HL-60 (cell line): ENCODE measurements around the gene NEUROD6.

Experiments
- DNase-seq, 2 experiments: peaks; one replicate each; pipeline ENCODE4 v3.0.0-alpha.2; 2010 to 2020; ENCODE audit warnings: low read depth in 1 of 2, low spot score in 1 of 2
- H3K27ac ChIP-seq: fragments of 250-450 bp; sonication (Bioruptor Pico); replicated peaks from 2 replicates; pipeline ENCODE4 v1.5.1; 2020; ENCODE audit warnings: mild to moderate bottlenecking, moderate library complexity
- H3K27me3 ChIP-seq: fragments of 250-450 bp; sonication (Bioruptor Pico); 2 replicates; pipeline ENCODE4 v1.5.1; 2021; ENCODE audit warnings: mild to moderate bottlenecking, moderate library complexity; ENCODE audit not compliant: insufficient read depth, poor library complexity, severe bottlenecking
- H3K4me3 ChIP-seq: replicated peaks from 2 replicates; pipeline ENCODE4 v1.5.1; 2011; ENCODE audit warnings: mild to moderate bottlenecking, control low read depth, low read length; ENCODE audit not compliant: insufficient read depth
- CTCF ChIP-seq: IDR thresholded peaks from one replicate; pipeline ENCODE4 v1.5.1; 2011; ENCODE audit warnings: low read length, control low read depth, inconsistent platforms; ENCODE audit not compliant: insufficient read depth
- GABPA ChIP-seq: IDR thresholded peaks from 2 replicates; pipeline ENCODE4 v1.6.1; 2012; ENCODE audit warnings: low read depth
- POLR2AphosphoS5 ChIP-seq: IDR thresholded peaks from 2 replicates; pipeline ENCODE4 v1.6.1; 2012; ENCODE audit warnings: low read depth
- SPI1 ChIP-seq: IDR thresholded peaks from 2 replicates; pipeline ENCODE4 v1.6.1; 2012; ENCODE audit warnings: low read depth, mild to moderate bottlenecking, borderline replicate concordance
- TF ChIP-seq, protein P1 (sequence below): IDR thresholded peaks from 2 replicates; pipeline ENCODE4 v1.6.1; 2012; ENCODE audit warnings: low read depth; ENCODE audit not compliant: insufficient replicate concordance

NEUROD6 gene

DNA sequence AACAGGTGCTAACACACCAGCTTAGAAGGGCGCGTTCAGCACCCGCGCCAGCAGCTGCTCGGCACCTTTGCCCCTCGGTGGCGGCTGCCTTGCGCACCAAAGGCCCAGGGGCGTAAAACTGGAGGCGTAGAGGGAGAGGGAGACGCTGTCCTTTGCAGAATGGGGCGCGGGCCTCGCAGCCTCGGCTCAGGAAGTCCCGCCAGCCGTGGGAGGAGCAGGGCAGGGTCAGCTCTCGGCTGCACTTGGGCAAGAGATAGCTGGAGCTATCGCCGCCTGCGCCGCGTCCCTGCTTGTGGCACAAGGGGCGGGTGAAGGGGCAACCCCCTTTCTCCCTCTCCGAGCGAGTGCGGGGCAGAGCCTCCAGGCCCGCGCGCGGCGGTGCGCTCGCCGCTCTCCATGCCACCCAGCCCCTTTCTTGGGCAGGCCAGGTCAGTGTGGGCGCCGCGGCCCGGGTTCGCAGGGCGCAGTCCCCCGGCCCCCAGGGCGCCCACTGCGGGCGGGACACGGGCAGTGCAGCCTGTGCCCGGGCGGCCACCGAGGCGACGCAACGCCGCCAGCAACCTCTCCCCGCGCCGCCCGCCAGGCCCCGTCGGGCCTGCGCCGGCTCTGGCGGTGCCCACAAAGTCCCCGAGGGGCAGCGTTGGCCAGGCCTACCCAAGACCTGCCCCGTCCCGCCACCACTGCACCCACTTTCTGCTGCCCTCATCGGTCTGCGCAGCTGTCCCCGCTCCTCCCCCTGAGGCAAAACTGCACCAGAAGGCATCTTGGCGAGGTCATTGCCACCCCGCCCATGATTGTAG lies 4.1 kb downstream of the NEUROD6 start:
- Histone ChIP-seq H3K4me3 (no peak overlapping the region), H3K27me3 (peaks cover 31% of the 10 kb centered on the region), H3K27ac (no peak overlapping the region)
- no peak for DNase-seq
- TF ChIP-seq POLR2AphosphoS5 (no peak), SPI1 (no peak), GABPA (no peak), CTCF (no peak)
- TF ChIP-seq, protein P1, sequence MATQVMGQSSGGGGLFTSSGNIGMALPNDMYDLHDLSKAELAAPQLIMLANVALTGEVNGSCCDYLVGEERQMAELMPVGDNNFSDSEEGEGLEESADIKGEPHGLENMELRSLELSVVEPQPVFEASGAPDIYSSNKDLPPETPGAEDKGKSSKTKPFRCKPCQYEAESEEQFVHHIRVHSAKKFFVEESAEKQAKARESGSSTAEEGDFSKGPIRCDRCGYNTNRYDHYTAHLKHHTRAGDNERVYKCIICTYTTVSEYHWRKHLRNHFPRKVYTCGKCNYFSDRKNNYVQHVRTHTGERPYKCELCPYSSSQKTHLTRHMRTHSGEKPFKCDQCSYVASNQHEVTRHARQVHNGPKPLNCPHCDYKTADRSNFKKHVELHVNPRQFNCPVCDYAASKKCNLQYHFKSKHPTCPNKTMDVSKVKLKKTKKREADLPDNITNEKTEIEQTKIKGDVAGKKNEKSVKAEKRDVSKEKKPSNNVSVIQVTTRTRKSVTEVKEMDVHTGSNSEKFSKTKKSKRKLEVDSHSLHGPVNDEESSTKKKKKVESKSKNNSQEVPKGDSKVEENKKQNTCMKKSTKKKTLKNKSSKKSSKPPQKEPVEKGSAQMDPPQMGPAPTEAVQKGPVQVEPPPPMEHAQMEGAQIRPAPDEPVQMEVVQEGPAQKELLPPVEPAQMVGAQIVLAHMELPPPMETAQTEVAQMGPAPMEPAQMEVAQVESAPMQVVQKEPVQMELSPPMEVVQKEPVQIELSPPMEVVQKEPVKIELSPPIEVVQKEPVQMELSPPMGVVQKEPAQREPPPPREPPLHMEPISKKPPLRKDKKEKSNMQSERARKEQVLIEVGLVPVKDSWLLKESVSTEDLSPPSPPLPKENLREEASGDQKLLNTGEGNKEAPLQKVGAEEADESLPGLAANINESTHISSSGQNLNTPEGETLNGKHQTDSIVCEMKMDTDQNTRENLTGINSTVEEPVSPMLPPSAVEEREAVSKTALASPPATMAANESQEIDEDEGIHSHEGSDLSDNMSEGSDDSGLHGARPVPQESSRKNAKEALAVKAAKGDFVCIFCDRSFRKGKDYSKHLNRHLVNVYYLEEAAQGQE: no peak

GRCh38 chr7:31335884-31336201 lies 4.7 kb downstream of the NEUROD6 start:
- peaks cover 31% of the 10 kb centered on the region for H3K27me3 ChIP-seq
- H3K4me3 ChIP-seq: no peak overlapping the region

GRCh38 chr7:31335161-31335856 lies 5.2 kb downstream of the NEUROD6 start:
- Histone ChIP-seq H3K4me3 (no peak overlapping the region), H3K27me3 (peaks cover 31% of the 10 kb centered on the region), H3K27ac (no peak overlapping the region)
- DNase-seq: no peak
- TF ChIP-seq POLR2AphosphoS5: no peak
- TF ChIP-seq, protein P1: no peak
- TF ChIP-seq GABPA: no peak
- no peak for TF ChIP-seq CTCF
- TF ChIP-seq SPI1: no peak

More at GRCh38 chr7:31335884-31336201, 4.7 kb downstream of the NEUROD6 start:
- no peak overlapping the region for H3K27ac ChIP-seq
- TF ChIP-seq, protein P1: no peak
- TF ChIP-seq CTCF (no peak), SPI1 (no peak), POLR2AphosphoS5 (no peak), GABPA (no peak)
- no peak for DNase-seq
